ENCODE results near the gene CFAP161. TPM values are rescaled to one million over a fixed set of nuclear protein-coding genes. Genes with fewer than 3 reads are reported as not detected.

The CFAP161 gene
- total RNA-seq, 2 donors from 2014 or later, result 0.41 to 0.52 TPM

GRCh38 chr15:81197688-81198281 lies 63.7 kb downstream of the CFAP161 start:
- no peak for ATAC-seq
- DNase-seq, result no peak
- intact Hi-C loops (cut with DNase I), result no loop called here

Other genes starting within 250 kb of the CFAP161 start
- 10 to 100 TPM; 17.3 to 19.4 TPM for gene MESD, start 144.5 kb upstream of the CFAP161 start, total RNA-seq
- 10 to 100 TPM in 1 of 2 donors, 1 to 10 TPM in 1; 9.2 to 19.5 TPM for gene TLNRD1, start 133.3 kb upstream of the CFAP161 start, total RNA-seq
- 10 to 100 TPM in 1 of 2 donors, 1 to 10 TPM in 1; 4.7 to 10.1 TPM for gene IL16, start 62.6 kb downstream of the CFAP161 start, total RNA-seq
- gene STARD5, start 189.9 kb downstream of the CFAP161 start, total RNA-seq, result 1 to 10 TPM; 2.0 to 5.7 TPM
- not detected for gene TMC3, start 239.9 kb downstream of the CFAP161 start, total RNA-seq